GM19324 (cell line): Measurements from ENCODE around the gene SLC38A7.
"Not testable (repeated sequence)": the region's sequence is repeated elsewhere in the genome, so short reads cannot be mapped to it uniquely, and the experiment has no call there.

ENCODE experiments used
- ATAC-seq: cut with Tn5 transposase; IDR thresholded peaks from one replicate; pipeline ENCODE4 v1.9.1; 2021; ENCODE audit warnings: mild to moderate bottlenecking, moderate library complexity; ENCODE audit not compliant: unreplicated experiment, low FRiP score

Gene SLC38A7

DNA sequence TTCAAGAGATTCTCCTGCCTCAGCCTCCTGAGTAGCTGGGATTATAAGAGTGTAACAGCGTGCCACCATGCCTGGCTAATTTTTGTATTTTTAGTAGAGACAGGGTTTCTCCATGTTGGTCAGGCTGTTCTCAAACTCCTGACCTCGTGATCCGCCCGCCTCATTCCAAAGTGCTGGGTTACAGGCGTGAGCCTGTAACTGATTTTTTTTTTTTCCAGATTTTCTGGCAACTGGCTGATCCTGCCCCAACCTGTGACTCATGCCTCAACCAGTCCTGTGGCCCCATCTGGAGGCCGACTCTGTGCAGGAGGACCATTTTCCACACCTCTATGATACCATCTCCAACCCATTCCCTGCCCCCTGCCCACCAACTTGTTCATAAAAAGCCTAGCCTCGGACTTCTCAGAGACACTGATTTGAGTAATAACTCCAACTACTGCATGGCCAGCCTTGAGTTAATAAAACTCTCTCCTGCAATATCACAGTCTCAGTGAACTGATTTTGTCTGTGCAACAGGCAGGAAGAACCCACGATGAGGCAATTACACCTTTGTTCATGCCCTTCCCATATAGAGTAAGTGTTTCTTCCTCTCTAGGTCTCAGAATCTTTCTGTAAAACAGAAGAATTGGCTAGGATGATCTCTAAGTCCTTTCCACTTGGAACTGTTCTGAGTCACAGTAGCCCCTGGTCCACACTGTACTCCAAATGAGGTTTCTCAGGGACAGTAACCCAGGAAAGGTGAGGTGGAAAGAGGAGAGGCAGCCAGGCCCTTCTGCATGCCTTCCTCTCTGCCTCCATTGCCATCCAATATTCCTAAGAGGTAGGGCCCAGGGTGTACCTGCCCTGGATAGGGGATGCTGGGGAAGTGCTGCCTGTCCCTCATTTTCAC, 46.2 kb downstream of the SLC38A7 start:
- no peak for ATAC-seq

DNA sequence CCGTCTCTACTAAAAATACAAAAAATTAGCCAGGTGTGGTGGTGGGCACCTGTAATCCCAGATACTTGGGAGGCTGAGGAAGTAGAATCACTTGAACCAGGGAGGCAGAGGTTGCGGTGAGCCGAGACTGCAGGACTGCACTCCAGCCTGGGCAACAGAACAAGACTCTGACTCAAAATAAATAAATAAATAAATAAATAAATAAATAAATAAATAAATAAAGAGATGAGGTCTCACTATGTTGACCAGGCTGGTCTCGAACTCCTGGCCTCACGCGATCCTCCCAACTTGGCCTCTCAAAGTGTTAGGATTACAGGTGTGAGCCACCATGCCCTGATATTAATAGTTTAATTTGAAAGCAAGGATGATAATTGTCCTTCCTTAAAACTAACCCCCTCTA, 47.5 kb downstream of the SLC38A7 start:
- not testable (repeated sequence) for ATAC-seq

- ATAC-seq = no peak
Observed at GRCh38 chr16:58636466-58636865, 48.1 kb downstream of the SLC38A7 start.

GRCh38 chr16:58635502-58635901, 49.1 kb downstream of the SLC38A7 start:
- no peak for ATAC-seq

GRCh38 chr16:58634265-58634802, 50.2 kb downstream of the SLC38A7 start:
- no peak for ATAC-seq

GRCh38 chr16:58629733-58630640, 54.6 kb downstream of the SLC38A7 start, which contains the start of gene CNOT1:
TSS of gene CNOT1 (minus strand) at chr16:58629826. CDS start at chr16:58599337, 30,489 bp downstream.
- ATAC-seq = peak; percentile 94

GRCh38 chr16:58628845-58629732, 55.5 kb downstream of the SLC38A7 start:
- peak; percentile 0 for ATAC-seq

DNA sequence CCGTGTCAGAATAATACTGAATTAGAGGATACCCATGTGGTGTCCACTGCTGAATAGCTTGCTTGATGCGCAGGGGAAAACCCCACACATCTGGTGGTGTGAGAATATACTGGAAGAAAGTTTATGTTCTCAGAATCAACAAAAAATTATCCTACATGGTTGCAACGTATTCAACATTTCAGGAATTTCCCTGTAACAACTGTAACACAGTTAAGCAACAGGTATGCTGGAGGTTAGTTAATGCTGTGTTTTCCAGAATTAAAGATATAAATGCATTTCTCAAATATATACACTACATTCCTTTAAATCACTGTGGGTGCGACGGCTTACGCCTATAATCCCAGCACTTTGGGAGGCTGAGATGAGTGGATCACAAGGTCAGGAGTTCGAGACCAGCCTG, 60.4 kb downstream of the SLC38A7 start:
- ATAC-seq = no peak

DNA sequence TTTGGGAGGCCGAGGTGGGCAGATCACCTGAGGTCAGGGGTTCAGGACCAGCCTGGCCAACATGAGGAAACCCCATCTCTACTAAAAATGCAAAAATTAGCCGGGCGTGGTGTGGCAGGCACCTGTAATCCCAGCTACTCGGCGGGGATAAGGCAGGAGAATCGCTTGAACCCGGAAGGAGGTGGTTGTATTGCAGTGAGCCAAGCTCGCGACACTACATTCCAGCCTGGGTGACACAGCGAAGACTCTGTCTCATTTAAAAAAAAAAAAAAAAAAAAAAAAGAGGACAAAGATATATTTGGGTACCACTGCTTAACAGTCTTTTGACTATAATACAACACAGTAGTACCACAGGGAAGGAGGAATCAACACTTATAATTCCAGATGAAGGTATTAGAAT, 64.2 kb downstream of the SLC38A7 start:
- ATAC-seq = no peak

GRCh38 chr16:58615280-58615679, 69.3 kb downstream of the SLC38A7 start:
- ATAC-seq = no peak
